ENCODE results near the gene ABO. TPM values are rescaled to one million over a fixed set of nuclear protein-coding genes. Genes with fewer than 3 reads are reported as not detected.

ABO gene
- total RNA-seq, 2 donors from 2014 or later: 0.14 to 0.21 TPM

DNA sequence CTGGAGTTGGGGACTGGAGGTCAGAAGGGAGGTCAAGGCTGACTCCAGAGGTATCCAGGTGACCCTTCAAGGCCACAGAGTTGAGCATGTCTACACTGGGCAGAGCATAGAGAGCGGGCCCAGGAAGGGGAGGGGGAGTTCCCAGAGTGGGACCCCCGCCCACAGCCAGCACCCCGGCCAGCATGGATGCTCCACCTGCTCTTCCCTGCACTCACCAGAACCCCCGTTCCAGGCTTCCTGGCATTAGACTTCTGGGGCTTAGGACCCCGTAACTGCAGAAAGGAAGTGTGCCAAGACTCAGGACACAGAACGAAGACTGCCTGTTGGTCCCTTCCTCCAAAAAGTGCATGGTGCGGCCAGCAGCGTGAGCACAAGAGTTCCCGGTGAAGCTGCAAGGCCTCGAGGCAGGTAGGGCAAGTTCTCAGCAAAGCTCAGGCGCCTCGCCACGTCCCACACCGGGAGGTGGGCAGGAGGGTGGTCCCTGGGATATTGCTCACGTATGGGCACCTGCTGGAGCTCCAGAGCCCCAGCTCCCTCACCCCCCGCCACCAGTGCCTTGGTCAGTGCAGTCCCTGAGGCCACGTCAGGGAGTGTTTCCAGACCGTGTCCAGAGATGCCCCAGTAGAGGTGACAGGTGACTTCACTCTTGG, 13.8 kb downstream of the ABO start:
- Histone ChIP-seq H3K4me1 (ENCODE audit: control insufficient read depth in 1 of 2, low read depth in 2 of 2) (no peaks in the 10 kb centered on the region), H3K9me3 (no peaks in the 10 kb centered on the region), H3K4me3 (no peak overlapping the region), H3K36me3 (no peaks in the 10 kb centered on the region), H3K27me3 (replicated peaks; ENCODE audit: insufficient read depth) (no peaks in the 10 kb centered on the region), H3K27ac (no peak overlapping the region)
- ATAC-seq (ENCODE audit: insufficient number of reproducible peaks, low FRiP score, low read depth) (no peak), DNase-seq (ENCODE audit: low spot score) (no peak)
- no peak for TF ChIP-seq CTCF (IDR thresholded peaks at IDR 0.05)

DNA sequence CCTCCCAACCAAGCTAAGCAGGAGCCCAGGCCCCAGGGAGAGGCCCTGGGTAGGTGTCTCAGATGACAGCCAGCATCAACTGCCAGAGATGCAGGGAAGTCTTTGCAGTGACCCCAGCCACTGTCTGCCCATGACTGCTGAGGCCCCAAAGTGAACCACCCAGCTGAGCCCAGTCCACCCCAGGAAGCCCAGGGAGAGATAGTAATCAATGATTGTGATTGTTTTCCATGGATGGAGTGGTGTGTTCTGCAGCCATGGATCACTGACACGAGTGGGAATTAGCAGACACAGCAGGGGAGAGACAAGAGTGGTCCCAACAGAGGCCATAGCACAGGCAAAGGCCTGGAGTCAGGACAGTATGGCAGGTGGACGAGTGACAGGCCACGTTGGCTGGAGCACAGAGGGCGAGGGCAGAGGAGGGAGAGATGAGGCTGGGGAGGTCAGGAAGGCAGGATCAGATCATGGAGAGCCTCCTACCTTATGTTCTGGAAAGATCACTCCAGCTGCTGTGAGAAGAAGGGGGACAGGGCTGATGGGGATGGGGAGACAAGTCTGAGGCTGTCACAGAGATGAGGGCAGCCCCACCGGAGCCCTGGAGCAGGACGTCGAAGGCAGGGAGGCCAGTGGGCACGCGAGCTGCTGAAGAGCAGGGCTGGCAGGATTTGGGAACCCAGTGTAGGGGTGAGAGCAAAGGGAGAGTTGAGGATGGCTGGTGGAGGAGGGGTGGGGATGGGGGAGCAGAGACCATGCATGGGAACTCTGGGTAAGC, 14.5 kb downstream of the ABO start:
- Histone ChIP-seq H3K9me3 (no peaks in the 10 kb centered on the region), H3K27me3 (replicated peaks; ENCODE audit: insufficient read depth) (no peaks in the 10 kb centered on the region), H3K27ac (no peak overlapping the region), H3K4me3 (no peak overlapping the region), H3K4me1 (ENCODE audit: control insufficient read depth in 1 of 2, low read depth in 2 of 2) (no peaks in the 10 kb centered on the region), H3K36me3 (no peaks in the 10 kb centered on the region)
- DNase-seq (ENCODE audit: low spot score) (no peak), ATAC-seq (ENCODE audit: insufficient number of reproducible peaks, low FRiP score, low read depth) (no peak)
- TF ChIP-seq CTCF (IDR thresholded peaks at IDR 0.05): no peak

GRCh38 chr9:133258061-133259015, 16.7 kb downstream of the ABO start:
- DNase-seq (ENCODE audit: low spot score) (no peak), ATAC-seq (ENCODE audit: insufficient number of reproducible peaks, low FRiP score, low read depth) (no peak)
- no peak overlapping the region for H3K27ac ChIP-seq
- H3K9me3 ChIP-seq: no peaks in the 10 kb centered on the region
- no peaks in the 10 kb centered on the region for H3K36me3 ChIP-seq
- H3K4me1 ChIP-seq (ENCODE audit: control insufficient read depth in 1 of 2, low read depth in 2 of 2): no peaks in the 10 kb centered on the region
- TF ChIP-seq CTCF (IDR thresholded peaks at IDR 0.05): no peak
- no peaks in the 10 kb centered on the region for H3K27me3 ChIP-seq (replicated peaks; ENCODE audit: insufficient read depth)
- no peak overlapping the region for H3K4me3 ChIP-seq

DNA sequence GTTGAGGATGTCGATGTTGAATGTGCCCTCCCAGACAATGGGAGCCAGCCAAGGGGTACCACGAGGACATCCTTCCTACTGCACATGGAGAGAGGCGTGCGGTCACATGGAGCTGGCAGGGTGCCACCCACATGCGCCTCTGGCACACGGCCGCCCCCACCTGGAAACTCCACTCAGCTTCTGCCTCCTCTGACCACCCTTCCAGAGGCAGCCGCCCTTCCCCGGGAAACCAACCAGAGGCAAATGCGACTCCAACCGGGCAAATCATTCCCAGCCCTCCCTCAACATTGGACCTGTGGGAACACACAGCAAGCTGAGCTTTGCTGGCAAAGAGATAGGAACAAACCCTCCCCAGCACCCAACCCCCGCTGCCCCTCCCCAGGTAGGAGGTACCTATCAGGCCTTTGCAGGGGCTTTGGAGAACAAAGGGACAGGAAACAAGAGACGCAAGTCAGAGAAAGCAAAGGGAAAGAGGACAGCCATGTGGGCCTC, 17.5 kb downstream of the ABO start:
- H3K4me1 ChIP-seq (ENCODE audit: control insufficient read depth in 1 of 2, low read depth in 2 of 2): no peaks in the 10 kb centered on the region
- no peaks in the 10 kb centered on the region for H3K36me3 ChIP-seq
- ATAC-seq (ENCODE audit: insufficient number of reproducible peaks, low FRiP score, low read depth) (no peak), DNase-seq (ENCODE audit: low spot score) (no peak)
- H3K4me3 ChIP-seq: no peak overlapping the region
- no peaks in the 10 kb centered on the region for H3K9me3 ChIP-seq
- no peak for TF ChIP-seq CTCF (IDR thresholded peaks at IDR 0.05)
- no peak overlapping the region for H3K27ac ChIP-seq
- no peaks in the 10 kb centered on the region for H3K27me3 ChIP-seq (replicated peaks; ENCODE audit: insufficient read depth)

DNA sequence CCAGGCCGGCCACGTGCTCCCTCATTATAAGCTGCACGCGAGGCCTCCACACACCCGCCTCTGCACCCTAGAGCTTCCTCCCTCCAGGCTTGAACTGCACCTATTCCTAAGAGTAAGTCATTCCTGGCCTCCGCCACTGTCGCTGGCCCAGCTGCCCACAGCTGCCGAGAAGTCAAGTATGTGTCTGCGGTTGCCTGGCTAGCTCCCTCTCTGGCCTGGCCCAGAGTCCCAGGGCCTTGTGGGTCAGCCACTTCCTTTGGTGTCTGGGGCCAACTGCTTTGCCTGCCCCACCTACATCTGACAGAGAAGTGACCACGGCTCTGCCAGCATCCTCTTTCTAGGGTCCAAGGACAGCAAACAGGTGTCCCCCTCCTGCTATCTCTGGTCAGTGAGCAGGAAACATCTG, 18.3 kb downstream of the ABO start:
- no peak for DNase-seq (ENCODE audit: low spot score)
- H3K27ac ChIP-seq: no peak overlapping the region
- no peak for TF ChIP-seq CTCF (IDR thresholded peaks at IDR 0.05)
- ATAC-seq (ENCODE audit: insufficient number of reproducible peaks, low FRiP score, low read depth): no peak
- H3K4me3 ChIP-seq: no peak overlapping the region
- H3K27me3 ChIP-seq (replicated peaks; ENCODE audit: insufficient read depth): no peaks in the 10 kb centered on the region
- H3K9me3 ChIP-seq: no peaks in the 10 kb centered on the region
- no peaks in the 10 kb centered on the region for H3K36me3 ChIP-seq
- H3K4me1 ChIP-seq (ENCODE audit: control insufficient read depth in 1 of 2, low read depth in 2 of 2): no peaks in the 10 kb centered on the region
